H1 (cell line): ENCODE data around the gene PLA2G4F. TPM values are rescaled to one million over a fixed set of nuclear protein-coding genes. Genes with fewer than 3 reads are reported as not detected.

ENCODE experiments used
- CTCF ChIA-PET: fragments of 300-600 bp; sonication (Branson Sonifier 250); formaldehyde crosslinking; loops from one replicate; lab custom pipeline; 2021; ENCODE audit not compliant: partially characterized antibody; lab: Charles Lee
- POLR2A ChIA-PET: fragments of 300-600 bp; sonication (Branson Sonifier 250); formaldehyde crosslinking; loops from one replicate; lab custom pipeline; 2021; ENCODE audit warnings: inconsistent platforms; ENCODE audit not compliant: partially characterized antibody; lab: Charles Lee
- DNase-seq, 2 experiments: peaks; one replicate each; pipeline versions ENCODE4 v3.0.0 to v3.0.0-alpha.2; 2010 to 2022; ENCODE audit warnings: low spot score in 2 of 2, low read depth in 1 of 2, mixed read lengths in 1 of 2
- FAIRE-seq: peaks from 2 replicates; lab custom pipeline; 2011; peaks lifted over from hg19 to GRCh38; lab: Jason Lieb, UNC
- H2AFZ ChIP-seq: 2 replicates; pipeline ENCODE4 v1.8.1; 2012; ENCODE audit warnings: low read length, inconsistent platforms
- H2AK5ac ChIP-seq: 2 replicates; pipeline ENCODE4 v1.6.1; 2013; ENCODE audit warnings: low read depth, low read length
- H2BK120ac ChIP-seq: replicated peaks from 2 replicates; pipeline ENCODE3; 2013; ENCODE audit warnings: low read depth, low read length, inconsistent platforms
- H2BK12ac ChIP-seq: 2 replicates; pipeline ENCODE4 v1.6.1; 2013; ENCODE audit warnings: low read depth, low read length
- H2BK15ac ChIP-seq: 2 replicates; pipeline ENCODE4 v1.6.1; 2013; ENCODE audit warnings: low read length
- H2BK20ac ChIP-seq: 2 replicates; pipeline ENCODE4 v1.6.1; 2013; ENCODE audit warnings: low read length
- H2BK5ac ChIP-seq: 2 replicates; pipeline ENCODE4 v1.6.1; 2013; ENCODE audit warnings: low read depth, low read length
- H3K14ac ChIP-seq: 2 replicates; pipeline ENCODE4 v1.6.1; 2013; ENCODE audit warnings: inconsistent platforms; ENCODE audit not compliant: insufficient read length
- H3K18ac ChIP-seq: 2 replicates; pipeline ENCODE4 v1.6.1; 2013; ENCODE audit warnings: low read length; ENCODE audit errors: extremely low read depth
- H3K23ac ChIP-seq: 2 replicates; pipeline ENCODE4 v1.6.1; 2013; ENCODE audit warnings: inconsistent platforms; ENCODE audit not compliant: insufficient read length
- H3K23me2 ChIP-seq: 2 replicates; pipeline ENCODE4 v1.6.1; 2013; ENCODE audit warnings: low read depth, low read length
- H3K27ac ChIP-seq: 2 replicates; pipeline ENCODE4 v1.6.1; 2011; ENCODE audit warnings: low read depth, low read length, inconsistent platforms
- H3K27me3 ChIP-seq, 4 experiments: replicated peaks in 1 of 4; 1 replicate in 1 of 4; 2 replicates in 3 of 4; pipeline versions ENCODE4 v1.6.1 to v1.8.1; 2011 to 2013; ENCODE audit warnings: low read length in 3 of 4, mild to moderate bottlenecking in 3 of 4, inconsistent platforms in 2 of 4, mixed read lengths in 2 of 4, moderate library complexity in 1 of 4; ENCODE audit not compliant: control insufficient read depth in 3 of 4, insufficient read depth in 3 of 4; ENCODE audit errors: extremely low read depth in 1 of 4
- H3K36me3 ChIP-seq, 4 experiments: 2 replicates each; pipeline versions ENCODE4 v1.6.1 to v1.8.1; 2011 to 2013; ENCODE audit warnings: mild to moderate bottlenecking in 4 of 4, low read length in 3 of 4, moderate library complexity in 2 of 4, control low read depth in 1 of 4, inconsistent platforms in 1 of 4; ENCODE audit not compliant: insufficient read depth in 4 of 4, control insufficient read depth in 2 of 4
- H3K4ac ChIP-seq: replicated peaks from 2 replicates; pipeline ENCODE3; 2013; ENCODE audit warnings: low read length, low read depth, mixed read lengths, inconsistent platforms; ENCODE audit not compliant: insufficient read length
- H3K4me1 ChIP-seq, 4 experiments: replicated peaks in 1 of 4; 1 replicate in 1 of 4; 2 replicates in 3 of 4; pipeline versions ENCODE4 v1.6.1 to v1.8.1; 2011 to 2013; ENCODE audit warnings: low read length in 3 of 4, inconsistent platforms in 2 of 4, mixed read lengths in 1 of 4; ENCODE audit not compliant: insufficient read depth in 4 of 4, control insufficient read depth in 3 of 4
- H3K4me2 ChIP-seq, 2 experiments: 2 replicates each; pipeline versions ENCODE4 v1.6.1 to v1.8.1; 2011 to 2013; ENCODE audit warnings: low read depth in 2 of 2, low read length in 2 of 2, control low read depth in 1 of 2, inconsistent platforms in 1 of 2, mild to moderate bottlenecking in 1 of 2; ENCODE audit not compliant: insufficient read depth in 1 of 2
- H3K4me3 ChIP-seq, 4 experiments: fragments of 200-600, 300-600 bp in 1 of 4; sonication (generic), shearing (Covaris generic), sonication (Bioruptor Twin) in 1 of 4; 2 replicates each; pipeline versions ENCODE4 v1.5.1 to v1.8.1; 2011 to 2016; ENCODE audit warnings: low read length in 4 of 4, low read depth in 3 of 4, control low read depth in 2 of 4, inconsistent platforms in 2 of 4, mild to moderate bottlenecking in 2 of 4, mixed read lengths in 1 of 4, moderate library complexity in 1 of 4; ENCODE audit not compliant: insufficient read depth in 2 of 4; ENCODE audit errors: extremely low read depth in 1 of 4
- H3K56ac ChIP-seq: replicated peaks from 2 replicates; pipeline ENCODE3; 2013; ENCODE audit warnings: low read depth, mild to moderate bottlenecking, mixed read lengths, low read length, inconsistent platforms; ENCODE audit not compliant: insufficient read length
- H3K79me1 ChIP-seq: 2 replicates; pipeline ENCODE4 v1.6.1; 2013; ENCODE audit warnings: low read depth, low read length, control low read depth
- H3K79me2 ChIP-seq, 2 experiments: 2 replicates each; pipeline versions ENCODE4 v1.6.1 to v1.8.1; 2012 to 2013; ENCODE audit warnings: low read length in 2 of 2, mild to moderate bottlenecking in 2 of 2, inconsistent platforms in 1 of 2; ENCODE audit not compliant: insufficient read depth in 2 of 2, control insufficient read depth in 1 of 2
- H3K9ac ChIP-seq, 4 experiments: replicated peaks in 1 of 4; 1 replicate in 1 of 4; 2 replicates in 3 of 4; pipeline versions ENCODE4 v1.6.1 to v1.8.1; 2011 to 2013; ENCODE audit warnings: low read depth in 3 of 4, low read length in 3 of 4, control low read depth in 2 of 4, mild to moderate bottlenecking in 2 of 4, moderate library complexity in 2 of 4, inconsistent platforms in 1 of 4; ENCODE audit errors: extremely low read depth in 1 of 4
- H3K9me3 ChIP-seq, 2 experiments: 2 replicates each; pipeline versions ENCODE4 v1.6.1 to v1.8.1; 2012 to 2013; ENCODE audit warnings: mild to moderate bottlenecking in 2 of 2, moderate library complexity in 2 of 2, control low read depth in 1 of 2, inconsistent platforms in 1 of 2, low read depth in 1 of 2, low read length in 1 of 2, mixed read lengths in 1 of 2; ENCODE audit not compliant: insufficient read depth in 2 of 2
- H4K20me1 ChIP-seq, 2 experiments: replicated peaks in 1 of 2; 2 replicates each; pipeline versions ENCODE3 to v1.8.1; 2011 to 2013; ENCODE audit warnings: inconsistent platforms in 2 of 2, low read length in 2 of 2, mild to moderate bottlenecking in 1 of 2; ENCODE audit not compliant: insufficient read depth in 2 of 2, control insufficient read depth in 1 of 2
- H4K5ac ChIP-seq: 2 replicates; pipeline ENCODE4 v1.6.1; 2013; ENCODE audit warnings: low read length, low read depth, mixed read lengths, inconsistent platforms; ENCODE audit not compliant: insufficient read length
- H4K8ac ChIP-seq: 2 replicates; pipeline ENCODE4 v1.8.0; 2013; ENCODE audit warnings: mild to moderate bottlenecking, moderate library complexity, low read length, inconsistent platforms; ENCODE audit not compliant: insufficient read depth; ENCODE audit errors: extremely low read depth
- H4K91ac ChIP-seq: replicated peaks from 2 replicates; pipeline ENCODE3; 2013; ENCODE audit warnings: low read length, mixed read lengths, inconsistent platforms; ENCODE audit not compliant: insufficient read length
- CEBPB ChIP-seq: IDR thresholded peaks from 2 replicates; pipeline ENCODE4 v1.6.1; 2012; ENCODE audit warnings: low read depth, low read length
- CTBP2 ChIP-seq: IDR thresholded peaks from 2 replicates; pipeline ENCODE4 v1.7.0; 2011; ENCODE audit warnings: borderline replicate concordance, mild to moderate bottlenecking, moderate library complexity, mixed read lengths, low read length; ENCODE audit not compliant: insufficient read depth, insufficient read length
- HDAC6 ChIP-seq: IDR thresholded peaks from one replicate; pipeline ENCODE4 v1.7.1; 2012; ENCODE audit warnings: low read depth, mild to moderate bottlenecking, inconsistent platforms, low read length, moderate library complexity
- JUN ChIP-seq: IDR thresholded peaks from 2 replicates; pipeline ENCODE4 v1.6.1; 2011; ENCODE audit warnings: low read depth, mild to moderate bottlenecking, improper control_type of control experiment, low read length
- KDM1A ChIP-seq: fragments of 200-600, 300-600 bp; sonication (generic); IDR thresholded peaks from 2 replicates; pipeline ENCODE4 v1.7.1; 2016; ENCODE audit warnings: mild to moderate bottlenecking, low read length, borderline replicate concordance
- SP4 ChIP-seq: IDR thresholded peaks from 2 replicates; pipeline ENCODE4 v1.6.1; 2012; ENCODE audit warnings: low read length, inconsistent platforms
- WGBS, 2 experiments: shearing (Covaris generic) in 1 of 2; methylation state at CpG; one replicate each; pipeline versions ENCODE4 v1.1.6 to v1.1.7; 2013 to 2015; ENCODE audit warnings: low lambda C conversion rate in 2 of 2, mixed read lengths in 2 of 2, inconsistent platforms in 1 of 2, low coverage in 1 of 2, missing lambda C conversion rate in 1 of 2; ENCODE audit not compliant: insufficient replicate concordance in 2 of 2, insufficient coverage in 1 of 2, insufficient read length in 1 of 2; ENCODE audit errors: extremely low coverage in 1 of 2, missing lambda C conversion rate in 1 of 2; 5-methylcytosine and 5-hydroxymethylcytosine counted together
- polyA plus RNA-seq, 7 experiments: library from polyadenylated mRNA; depleted of rRNA in 3 of 7; stranded (reverse) in 5 of 7; unstranded in 2 of 7; fragments of >200 nt in 5 of 7; fragments of 200-250 nt in 2 of 7; gene quantifications; 1 replicate in 5 of 7; 2 replicates in 1 of 7; 4 replicates in 1 of 7; pipeline versions ENCODE4 v1.2.1 to v1.2.3, GENCODE V29; 2011 to 2013; ENCODE audit warnings: missing spikeins in 2 of 7, mixed read lengths in 2 of 7
- total RNA-seq: library from RNA; stranded (reverse); fragmentation: NEBNext Ultra II Directional; extraction: Animal tissue kit (Norgen Biotek cat#: 25700); gene quantifications from 2 replicates; pipeline ENCODE4 v1.2.1, GENCODE V29; 2021

Gene PLA2G4F
- total and polyA plus RNA-seq, 2 of the 8 experiments (the other 6 are each of a cell fraction or from before 2014, with no cell fraction given) = not detected

DNA sequence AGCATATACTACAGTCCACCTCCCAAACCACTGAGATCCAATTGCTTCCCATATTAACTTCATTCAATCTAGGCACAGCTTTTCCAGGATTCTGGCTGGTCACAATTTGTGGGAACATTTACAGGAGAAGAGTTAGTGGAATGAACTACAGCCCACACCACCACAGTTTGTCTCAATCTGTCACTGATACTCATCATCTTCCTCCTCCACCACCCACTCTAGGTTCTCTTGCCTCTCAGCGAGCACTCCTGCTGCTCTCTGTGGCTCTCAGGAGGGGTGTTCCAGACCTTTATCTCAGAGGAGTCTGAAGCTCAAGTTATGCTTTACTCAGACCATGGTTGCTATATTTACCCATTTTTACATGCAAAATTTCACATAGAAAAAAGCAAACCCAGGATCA is 36.2 kb downstream of the PLA2G4F start:
- Histone ChIP-seq H3K27me3 (no peaks in the 10 kb centered on the region), H3K14ac (no peak overlapping the region), H3K9ac (no peak overlapping the region), H4K91ac (no peak overlapping the region), H3K27ac (no peak overlapping the region)
- 82% methylated on average over 1 of the region's 1 CpG; no CpG with 5 or more reads in 1 of the 2 experiments for WGBS, 2 experiments
- no peak for TF ChIP-seq HDAC6
- no peak for TF ChIP-seq CEBPB
- no peak for TF ChIP-seq JUN
- no peak for TF ChIP-seq CTBP2
- no peak for TF ChIP-seq SP4
- no peak for TF ChIP-seq KDM1A
- TF ChIP-seq, all 59 proteins: peak for 0
- no peaks in the 10 kb centered on the region for H3K36me3 ChIP-seq
- CTCF ChIA-PET = interaction anchor here (0.9 to 5.1 kb wide), 5 partner anchors 12 to 130 kb away, joined by 3 to 43 read pairs (median 37); no protein-coding TSS in a partner anchor
- H2BK12ac ChIP-seq = no peak overlapping the region
- no peak overlapping the region for H2BK20ac ChIP-seq
- H4K5ac ChIP-seq = no peak overlapping the region
- no peaks in the 10 kb centered on the region for H3K23me2 ChIP-seq
- POLR2A ChIA-PET = interaction anchor here (0.8 kb wide), 1 partner anchor 16 kb away, joined by 3 read pairs; no protein-coding TSS in a partner anchor
- no peak overlapping the region for H3K18ac ChIP-seq
- no peak overlapping the region for H3K4ac ChIP-seq
- no peak overlapping the region for H2AFZ ChIP-seq
- no peak for FAIRE-seq
- no peak overlapping the region for H3K4me2 ChIP-seq
- H2BK120ac ChIP-seq = no peak overlapping the region
- no peak overlapping the region for H2BK5ac ChIP-seq
- H4K20me1 ChIP-seq = no peaks in the 10 kb centered on the region
- DNase-seq = no peak
- H3K23ac ChIP-seq = no peak overlapping the region
- H3K9me3 ChIP-seq = no peaks in the 10 kb centered on the region
- H3K4me1 ChIP-seq = peaks cover 0 to 6% (median under 1%) of the 10 kb centered on the region in 4 experiments; a peak in 3 of 7 replicates
- H3K56ac ChIP-seq = no peak overlapping the region
- H2AK5ac ChIP-seq = no peak overlapping the region
- no peaks in the 10 kb centered on the region for H3K79me1 ChIP-seq
- no peak overlapping the region for H3K4me3 ChIP-seq
- H2BK15ac ChIP-seq = no peak overlapping the region
- no peak overlapping the region for H4K8ac ChIP-seq
- H3K79me2 ChIP-seq = no peaks in the 10 kb centered on the region
